ENCODE results near the gene OR13J1. TPM values are rescaled to one million over a fixed set of nuclear protein-coding genes. Genes with fewer than 3 reads are reported as not detected.

OR13J1 gene
- total RNA-seq, 2 donors from 2014 or later: not detected

DNA sequence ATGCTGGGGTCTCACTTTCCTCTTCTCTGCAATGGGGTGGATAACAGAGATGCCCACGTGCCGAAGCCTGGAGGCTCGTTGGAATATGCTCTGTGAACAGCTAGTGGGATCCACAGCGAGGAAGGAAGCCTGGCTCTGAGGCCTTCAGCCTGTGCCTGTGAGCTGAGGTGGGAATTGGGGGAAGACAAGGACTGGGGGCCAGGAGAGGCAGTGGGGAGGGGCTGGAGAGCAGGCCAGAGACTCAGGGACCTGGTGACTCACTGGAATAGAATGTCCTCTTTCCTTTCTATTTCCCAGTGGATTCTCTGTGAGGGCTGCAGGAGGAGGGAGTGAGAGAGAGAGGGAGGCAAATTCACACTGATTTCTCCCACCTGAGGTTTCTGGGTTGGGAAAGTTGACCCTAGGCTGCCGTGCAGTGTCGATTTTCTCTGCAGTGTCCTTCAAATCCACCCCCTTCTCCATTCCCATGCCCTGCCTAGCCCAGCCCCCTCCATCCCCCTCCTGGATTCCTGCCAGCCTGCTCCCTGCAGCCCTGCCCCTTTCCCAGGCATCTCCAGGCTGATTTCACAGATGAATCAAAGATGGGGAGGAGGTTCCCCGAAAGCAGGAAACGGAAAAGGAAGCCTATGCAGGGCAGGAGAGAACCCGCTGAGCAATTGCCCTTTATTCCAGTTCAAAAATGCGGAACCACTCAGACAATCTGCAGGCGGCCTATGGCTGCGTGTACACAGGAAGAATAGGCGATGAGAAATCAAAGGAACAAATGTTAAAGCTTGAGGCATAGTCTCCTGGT is 37.7 kb upstream of the OR13J1 start:
- no peak overlapping the region for H3K4me3 ChIP-seq
- H3K36me3 ChIP-seq (replicated peaks in 1 of 2; ENCODE audit: insufficient read depth in 1 of 2, low read depth in 2 of 2): no peaks in the 10 kb centered on the region
- peak; percentile 51 to 75 (median 60) for DNase-seq
- peaks cover 52% of the 10 kb centered on the region for H3K4me1 ChIP-seq
- peak overlapping the region; percentile 47 to 85 (median 84) for H3K27ac ChIP-seq
- intact Hi-C loops (cut with DNase I): loop anchor here (10.0 kb wide), 1 partner anchor 117 kb away; no protein-coding TSS in a partner anchor
- H3K9me3 ChIP-seq: no peaks in the 10 kb centered on the region
- H3K27me3 ChIP-seq: no peaks in the 10 kb centered on the region
- ATAC-seq: peak; percentile 70
- peak in 1 of 3 donors; percentile 3 for TF ChIP-seq POLR2A (IDR thresholded peaks at IDR 0.05)
- TF ChIP-seq, protein P1, sequence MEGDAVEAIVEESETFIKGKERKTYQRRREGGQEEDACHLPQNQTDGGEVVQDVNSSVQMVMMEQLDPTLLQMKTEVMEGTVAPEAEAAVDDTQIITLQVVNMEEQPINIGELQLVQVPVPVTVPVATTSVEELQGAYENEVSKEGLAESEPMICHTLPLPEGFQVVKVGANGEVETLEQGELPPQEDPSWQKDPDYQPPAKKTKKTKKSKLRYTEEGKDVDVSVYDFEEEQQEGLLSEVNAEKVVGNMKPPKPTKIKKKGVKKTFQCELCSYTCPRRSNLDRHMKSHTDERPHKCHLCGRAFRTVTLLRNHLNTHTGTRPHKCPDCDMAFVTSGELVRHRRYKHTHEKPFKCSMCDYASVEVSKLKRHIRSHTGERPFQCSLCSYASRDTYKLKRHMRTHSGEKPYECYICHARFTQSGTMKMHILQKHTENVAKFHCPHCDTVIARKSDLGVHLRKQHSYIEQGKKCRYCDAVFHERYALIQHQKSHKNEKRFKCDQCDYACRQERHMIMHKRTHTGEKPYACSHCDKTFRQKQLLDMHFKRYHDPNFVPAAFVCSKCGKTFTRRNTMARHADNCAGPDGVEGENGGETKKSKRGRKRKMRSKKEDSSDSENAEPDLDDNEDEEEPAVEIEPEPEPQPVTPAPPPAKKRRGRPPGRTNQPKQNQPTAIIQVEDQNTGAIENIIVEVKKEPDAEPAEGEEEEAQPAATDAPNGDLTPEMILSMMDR (IDR thresholded peaks at IDR 0.05): no peak
- 38 to 55% methylated on average over 12 to 13 of the region's 13 CpGs for WGBS, 2 donors

DNA sequence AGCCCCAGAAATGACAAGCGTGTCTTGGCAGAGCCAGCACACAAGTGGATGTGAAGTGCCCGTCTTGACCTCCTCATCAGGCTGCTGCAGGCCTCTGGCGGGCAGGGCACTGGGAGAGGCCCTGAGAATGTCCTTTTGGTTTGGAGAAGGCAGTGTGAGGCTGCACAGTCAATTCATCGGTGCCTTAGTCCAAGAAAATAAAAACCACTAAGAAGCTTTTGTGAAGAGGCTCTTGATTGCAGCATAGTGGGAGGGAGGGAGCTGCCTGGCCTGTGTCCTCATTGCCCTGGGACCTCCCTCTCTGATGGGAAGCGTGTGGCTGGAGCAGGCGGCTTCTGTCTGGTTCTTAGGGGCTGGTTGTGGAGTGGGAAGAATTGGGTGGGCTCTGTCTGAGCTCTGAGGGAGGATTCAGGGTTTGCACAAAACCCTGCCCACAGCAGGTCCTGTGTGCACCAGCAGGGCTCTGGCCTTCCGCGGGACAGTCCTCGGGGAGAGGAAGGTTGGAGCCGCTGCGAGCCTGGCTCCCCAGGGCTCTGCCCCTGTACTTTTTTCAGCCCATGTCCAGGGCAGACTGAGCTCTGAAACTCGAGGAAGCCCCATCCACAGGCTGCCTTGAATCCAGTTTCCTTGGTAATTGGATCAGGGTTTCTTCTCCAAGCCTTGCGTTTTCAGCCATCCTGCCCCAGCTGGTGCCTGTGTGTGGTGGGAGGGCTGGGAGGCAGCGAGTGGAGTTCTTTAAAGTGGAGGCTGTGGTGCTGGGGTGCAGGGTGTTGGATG is 36.9 kb upstream of the OR13J1 start:
- DNase-seq (peak in 2 of 4 donors; percentile 32 to 52), ATAC-seq (peak; percentile 22)
- intact Hi-C loops (cut with DNase I): loop anchor here (10.0 kb wide), 1 partner anchor 118 kb away; no protein-coding TSS in a partner anchor
- Histone ChIP-seq H3K27me3 (no peaks in the 10 kb centered on the region), H3K27ac (peak overlapping the region; percentile 47 to 85 (median 84)), H3K36me3 (replicated peaks in 1 of 2; ENCODE audit: insufficient read depth in 1 of 2, low read depth in 2 of 2) (no peaks in the 10 kb centered on the region), H3K4me3 (no peak overlapping the region), H3K9me3 (no peaks in the 10 kb centered on the region), H3K4me1 (peaks cover 57% of the 10 kb centered on the region)
- TF ChIP-seq POLR2A (IDR thresholded peaks at IDR 0.05): no peak
- TF ChIP-seq, protein P1 (IDR thresholded peaks at IDR 0.05): no peak
- WGBS, 2 donors: 71 to 73% methylated on average over 13 to 14 of the region's 14 CpGs

DNA sequence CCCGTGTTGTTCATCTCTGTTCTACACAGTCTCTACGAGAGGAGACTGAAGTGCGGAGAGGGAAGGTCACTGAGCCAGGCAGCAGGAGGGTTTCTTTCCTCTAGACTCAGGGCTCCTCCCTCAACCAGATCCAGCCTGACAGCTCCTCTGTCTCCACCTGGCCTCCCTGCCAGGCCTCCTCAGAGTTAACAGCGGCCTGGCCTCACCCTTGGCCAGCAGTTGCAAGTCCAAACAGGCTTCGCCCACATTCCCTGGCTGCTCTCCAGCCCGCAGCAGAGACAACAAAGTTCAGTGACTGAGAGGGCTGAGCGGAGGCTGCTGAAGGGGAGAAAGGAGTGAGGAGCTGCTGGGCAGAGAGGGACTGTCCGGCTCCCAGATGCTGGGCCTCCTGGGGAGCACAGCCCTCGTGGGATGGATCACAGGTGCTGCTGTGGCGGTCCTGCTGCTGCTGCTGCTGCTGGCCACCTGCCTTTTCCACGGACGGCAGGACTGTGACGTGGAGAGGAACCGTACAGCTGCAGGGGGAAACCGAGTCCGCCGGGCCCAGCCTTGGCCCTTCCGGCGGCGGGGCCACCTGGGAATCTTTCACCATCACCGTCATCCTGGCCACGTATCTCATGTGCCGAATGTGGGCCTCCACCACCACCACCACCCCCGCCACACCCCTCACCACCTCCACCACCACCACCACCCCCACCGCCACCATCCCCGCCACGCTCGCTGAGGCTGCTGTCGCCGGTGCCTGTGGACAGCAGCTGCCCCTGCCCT is 35.9 kb upstream of the OR13J1 start, which contains the start of gene HRCT1:
Gene HRCT1 (plus strand): TSS at position 291 of the 768 bp plus-strand sequence. CDS start 86 bp downstream, at position 377.
- no peak within 1 kb of the TSS for H3K4me3 ChIP-seq
- TF ChIP-seq, protein P1 (IDR thresholded peaks at IDR 0.05): no peak
- TF ChIP-seq POLR2A (IDR thresholded peaks at IDR 0.05): peak in 1 of 3 donors; percentile 35
- H3K27ac ChIP-seq: peak within 1 kb of the TSS; percentile 26 to 85 (median 84)
- H3K9me3 ChIP-seq: no peaks in the 10 kb centered on the region
- peak; percentile 68 to 90 (median 85) for DNase-seq
- peaks cover 57% of the 10 kb centered on the region for H3K4me1 ChIP-seq
- no peaks in the 10 kb centered on the region for H3K36me3 ChIP-seq (replicated peaks in 1 of 2; ENCODE audit: insufficient read depth in 1 of 2, low read depth in 2 of 2)
- no peaks in the 10 kb centered on the region for H3K27me3 ChIP-seq
- WGBS, 2 donors: 52 to 55% methylated on average over 16 to 26 of the region's 30 CpGs
- intact Hi-C loops (cut with DNase I): loop anchor here (10.0 kb wide), 1 partner anchor 119 kb away; no protein-coding TSS in a partner anchor
- peak; percentile 56 for ATAC-seq

DNA sequence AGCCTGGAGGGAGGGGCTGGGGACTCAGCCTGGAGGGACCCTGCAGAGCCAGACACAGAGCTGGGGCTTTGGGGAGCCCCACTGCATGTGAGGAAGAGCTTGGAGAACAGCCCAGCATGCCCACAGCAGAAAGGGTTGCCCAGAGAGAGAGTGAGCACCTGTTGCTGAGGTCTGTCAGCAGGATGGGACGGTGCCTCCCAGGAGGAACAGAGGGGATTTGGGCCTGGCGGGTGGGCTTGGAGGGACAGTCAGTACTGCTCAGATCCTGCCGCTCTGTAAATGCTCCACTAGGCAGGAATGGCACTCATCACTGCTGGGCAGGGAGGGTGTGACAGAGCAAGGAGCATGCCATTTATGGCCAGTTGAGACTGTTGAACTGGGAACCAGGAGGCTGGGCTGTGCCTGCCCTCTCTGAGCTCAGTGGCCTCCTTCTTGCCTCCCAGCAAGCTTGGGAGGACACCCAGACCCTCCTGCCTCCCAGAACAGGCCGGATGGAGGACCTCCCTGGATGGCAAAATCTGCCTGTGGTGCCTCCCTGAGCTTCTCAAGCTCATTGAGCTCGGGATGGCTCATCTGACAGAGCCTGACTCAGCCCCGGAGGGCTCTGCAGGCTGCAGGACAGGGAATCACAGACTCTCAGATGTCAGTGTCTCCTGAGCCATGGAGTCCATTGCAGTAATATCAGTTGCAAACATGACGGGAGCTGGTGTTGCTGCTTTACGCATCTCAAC is 35.0 kb upstream of the OR13J1 start:
- H3K27me3 ChIP-seq: no peaks in the 10 kb centered on the region
- H3K27ac ChIP-seq: peak overlapping the region; percentile 26 to 85 (median 84)
- ATAC-seq (no peak), DNase-seq (no peak)
- TF ChIP-seq, protein P1 (IDR thresholded peaks at IDR 0.05): no peak
- TF ChIP-seq POLR2A (IDR thresholded peaks at IDR 0.05): no peak
- 73 to 100% methylated on average over 2 to 8 of the region's 8 CpGs for WGBS, 2 donors
- intact Hi-C loops (cut with DNase I): loop anchor here (10.0 kb wide), 1 partner anchor 120 kb away; no protein-coding TSS in a partner anchor
- H3K4me3 ChIP-seq: no peak overlapping the region
- H3K36me3 ChIP-seq (replicated peaks in 1 of 2; ENCODE audit: insufficient read depth in 1 of 2, low read depth in 2 of 2): no peaks in the 10 kb centered on the region
- peaks cover 57% of the 10 kb centered on the region for H3K4me1 ChIP-seq
- no peaks in the 10 kb centered on the region for H3K9me3 ChIP-seq

All from body of pancreas (tissue), 4 donors.